GM10266 (cell line): ENCODE data around the gene CNOT2.

ENCODE experiments used
- DNase-seq: peaks from one replicate; pipeline ENCODE4 v3.0.0; 2012; ENCODE audit errors: extremely low spot score
- CTCF ChIP-seq: IDR thresholded peaks from 2 replicates; pipeline ENCODE4 v1.5.1; 2012; ENCODE audit warnings: mild to moderate bottlenecking, low read depth; ENCODE audit not compliant: control insufficient read depth, insufficient read depth; ENCODE audit errors: missing control alignments

CNOT2 gene

GRCh38 chr12:70260646-70261045 is 17.4 kb downstream of the CNOT2 start:
- TF ChIP-seq CTCF = no peak
- DNase-seq = no peak

GRCh38 chr12:70264067-70264867 is 21.0 kb downstream of the CNOT2 start:
- DNase-seq = no peak
- TF ChIP-seq CTCF = no peak

- DNase-seq = no peak
- TF ChIP-seq CTCF = no peak
Measured at GRCh38 chr12:70265132-70265531, 21.9 kb downstream of the CNOT2 start.

GRCh38 chr12:70267550-70267949 is 24.3 kb downstream of the CNOT2 start:
- no peak for DNase-seq
- TF ChIP-seq CTCF = no peak

GRCh38 chr12:70268972-70269371 is 25.7 kb downstream of the CNOT2 start:
- DNase-seq = no peak
- no peak for TF ChIP-seq CTCF

- TF ChIP-seq CTCF = no peak
- DNase-seq = no peak
Measured at GRCh38 chr12:70270108-70270507, 26.9 kb downstream of the CNOT2 start.

- no peak for TF ChIP-seq CTCF
- DNase-seq = no peak
Measured at GRCh38 chr12:70271025-70271424, 27.8 kb downstream of the CNOT2 start.
